Hematopoietic multipotent progenitor cell (in vitro differentiated cells): Measurements from ENCODE around the gene SLC26A5. TPM values are rescaled to one million over a fixed set of nuclear protein-coding genes. Genes with fewer than 3 reads are reported as not detected.
A peak's percentile ranks its signal among the peaks of the same experiment; 100 is the strongest.
"Not testable (repeated sequence)": the region's sequence is repeated elsewhere in the genome, so short reads cannot be mapped to it uniquely, and the experiment has no call there.

Experiments used
- DNase-seq, 3 donors: peaks; one replicate each; pipeline ENCODE4 v3.0.0-alpha.2; 2011 to 2015; ENCODE audit warnings: low read depth in 2 of 3, low spot score in 2 of 3
- total RNA-seq: library from RNA; depleted of rRNA; stranded (reverse); fragments of >200 nt; gene quantifications from one replicate; pipeline ENCODE4 v1.2.3, GENCODE V29; 2012

The SLC26A5 gene
- total RNA-seq, 1 donor, result not detected

GRCh38 chr7:103412151-103412550 is 33.9 kb downstream of the SLC26A5 start:
- DNase-seq, result no peak

- not testable (repeated sequence) for DNase-seq
These were observed 40.0 kb downstream of the SLC26A5 start for GRCh38 chr7:103405789-103406613.

GRCh38 chr7:103399687-103400086 is 46.3 kb downstream of the SLC26A5 start:
- DNase-seq, result not testable (repeated sequence)

- no peak for DNase-seq
These were observed 47.4 kb downstream of the SLC26A5 start for GRCh38 chr7:103398483-103399127.

- peak in 1 of 3 donors; percentile 58 for DNase-seq
These were observed 49.5 kb downstream of the SLC26A5 start for GRCh38 chr7:103396471-103396870.

GRCh38 chr7:103395071-103395470 is 50.9 kb downstream of the SLC26A5 start:
- no peak for DNase-seq

GRCh38 chr7:103394566-103394965 is 51.4 kb downstream of the SLC26A5 start:
- DNase-seq, result no peak

- no peak for DNase-seq
These were observed 54.0 kb downstream of the SLC26A5 start for GRCh38 chr7:103391976-103392375.

GRCh38 chr7:103391150-103391549 is 54.9 kb downstream of the SLC26A5 start:
- DNase-seq, result no peak

GRCh38 chr7:103389263-103389662 is 56.7 kb downstream of the SLC26A5 start:
- no peak for DNase-seq

GRCh38 chr7:103388469-103389140 is 57.4 kb downstream of the SLC26A5 start:
- DNase-seq, result no peak

GRCh38 chr7:103387242-103387641 is 58.8 kb downstream of the SLC26A5 start:
- DNase-seq, result no peak

GRCh38 chr7:103382032-103382402 is 64.0 kb downstream of the SLC26A5 start:
- DNase-seq, result no peak

GRCh38 chr7:103381280-103382031 is 64.6 kb downstream of the SLC26A5 start:
- DNase-seq, result no peak

GRCh38 chr7:103380395-103381191 is 65.4 kb downstream of the SLC26A5 start:
- no peak for DNase-seq

- DNase-seq, result peak in 1 of 3 donors; percentile 7
These were observed 66.6 kb downstream of the SLC26A5 start for GRCh38 chr7:103379270-103379975.

- DNase-seq, result no peak
These were observed 72.0 kb downstream of the SLC26A5 start for GRCh38 chr7:103373866-103374643.

GRCh38 chr7:103369432-103369831 is 76.6 kb downstream of the SLC26A5 start:
- no peak for DNase-seq

GRCh38 chr7:103349805-103350204 is 96.2 kb downstream of the SLC26A5 start:
- no peak for DNase-seq
